ENCODE data around the gene FAM72A.
"Not testable (repeated sequence)": the region's sequence is repeated elsewhere in the genome, so short reads cannot be mapped to it uniquely, and the experiment has no call there.

GRCh38 chr1:206210802-206211201, 8.2 kb upstream of the FAM72A start:
- not testable (repeated sequence) for TF ChIP-seq FOXK2, SP1 (IDR thresholded peaks at IDR 0.05)
